Transverse colon (tissue), 3 donors: ENCODE results near the gene SLC5A7.

ENCODE experiments used
- POLR2A ChIP-seq: fragments of 450-650 bp; IDR thresholded peaks from one replicate; pipeline ENCODE4 v1.6.1; 2016; ENCODE audit warnings: antibody characterized with exemption, mild to moderate bottlenecking, moderate library complexity
- TF ChIP-seq, protein P1 (sequence below), 5 experiments: fragments of 200-600 bp in 3 of 5; fragments of 450-650 bp in 2 of 5; sonication (generic) in 3 of 5; IDR thresholded peaks; 1 replicate in 2 of 5; 2 replicates in 3 of 5; pipeline ENCODE4 v1.5.1; 2016 to 2017; ENCODE audit warnings: antibody characterized with exemption in 5 of 5, inconsistent platforms in 3 of 5, mild to moderate bottlenecking in 2 of 5, moderate library complexity in 1 of 5

DNA sequence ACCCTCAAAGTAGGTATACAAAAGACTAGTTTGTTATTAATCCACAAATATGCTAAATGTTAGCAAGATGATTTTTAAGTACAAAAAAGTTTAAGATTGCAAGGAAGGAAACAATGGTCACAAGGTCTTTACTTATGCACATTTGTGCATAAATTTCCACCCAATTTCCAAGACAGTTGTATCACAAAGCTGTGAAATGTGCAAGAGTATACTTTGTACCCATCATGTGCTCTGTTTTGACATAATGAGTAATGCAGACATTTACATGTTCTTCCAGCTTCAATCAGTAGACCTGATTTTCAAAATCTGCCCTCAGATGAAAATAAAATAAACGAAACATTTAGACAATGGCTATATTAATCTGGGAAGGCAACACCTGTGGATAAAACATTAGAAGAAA, 27.0 kb downstream of the SLC5A7 start:
- TF ChIP-seq, protein P1, sequence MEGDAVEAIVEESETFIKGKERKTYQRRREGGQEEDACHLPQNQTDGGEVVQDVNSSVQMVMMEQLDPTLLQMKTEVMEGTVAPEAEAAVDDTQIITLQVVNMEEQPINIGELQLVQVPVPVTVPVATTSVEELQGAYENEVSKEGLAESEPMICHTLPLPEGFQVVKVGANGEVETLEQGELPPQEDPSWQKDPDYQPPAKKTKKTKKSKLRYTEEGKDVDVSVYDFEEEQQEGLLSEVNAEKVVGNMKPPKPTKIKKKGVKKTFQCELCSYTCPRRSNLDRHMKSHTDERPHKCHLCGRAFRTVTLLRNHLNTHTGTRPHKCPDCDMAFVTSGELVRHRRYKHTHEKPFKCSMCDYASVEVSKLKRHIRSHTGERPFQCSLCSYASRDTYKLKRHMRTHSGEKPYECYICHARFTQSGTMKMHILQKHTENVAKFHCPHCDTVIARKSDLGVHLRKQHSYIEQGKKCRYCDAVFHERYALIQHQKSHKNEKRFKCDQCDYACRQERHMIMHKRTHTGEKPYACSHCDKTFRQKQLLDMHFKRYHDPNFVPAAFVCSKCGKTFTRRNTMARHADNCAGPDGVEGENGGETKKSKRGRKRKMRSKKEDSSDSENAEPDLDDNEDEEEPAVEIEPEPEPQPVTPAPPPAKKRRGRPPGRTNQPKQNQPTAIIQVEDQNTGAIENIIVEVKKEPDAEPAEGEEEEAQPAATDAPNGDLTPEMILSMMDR (IDR thresholded peaks at IDR 0.05) = no peak
- TF ChIP-seq POLR2A = no peak
